ENCODE results near the gene PRR35. TPM values are rescaled to one million over a fixed set of nuclear protein-coding genes. Genes with fewer than 3 reads are reported as not detected.

Gene PRR35
- polyA plus RNA-seq, 1 donor (not counting 4 experiments of a cell fraction or from before 2014, with no cell fraction given): not detected

DNA sequence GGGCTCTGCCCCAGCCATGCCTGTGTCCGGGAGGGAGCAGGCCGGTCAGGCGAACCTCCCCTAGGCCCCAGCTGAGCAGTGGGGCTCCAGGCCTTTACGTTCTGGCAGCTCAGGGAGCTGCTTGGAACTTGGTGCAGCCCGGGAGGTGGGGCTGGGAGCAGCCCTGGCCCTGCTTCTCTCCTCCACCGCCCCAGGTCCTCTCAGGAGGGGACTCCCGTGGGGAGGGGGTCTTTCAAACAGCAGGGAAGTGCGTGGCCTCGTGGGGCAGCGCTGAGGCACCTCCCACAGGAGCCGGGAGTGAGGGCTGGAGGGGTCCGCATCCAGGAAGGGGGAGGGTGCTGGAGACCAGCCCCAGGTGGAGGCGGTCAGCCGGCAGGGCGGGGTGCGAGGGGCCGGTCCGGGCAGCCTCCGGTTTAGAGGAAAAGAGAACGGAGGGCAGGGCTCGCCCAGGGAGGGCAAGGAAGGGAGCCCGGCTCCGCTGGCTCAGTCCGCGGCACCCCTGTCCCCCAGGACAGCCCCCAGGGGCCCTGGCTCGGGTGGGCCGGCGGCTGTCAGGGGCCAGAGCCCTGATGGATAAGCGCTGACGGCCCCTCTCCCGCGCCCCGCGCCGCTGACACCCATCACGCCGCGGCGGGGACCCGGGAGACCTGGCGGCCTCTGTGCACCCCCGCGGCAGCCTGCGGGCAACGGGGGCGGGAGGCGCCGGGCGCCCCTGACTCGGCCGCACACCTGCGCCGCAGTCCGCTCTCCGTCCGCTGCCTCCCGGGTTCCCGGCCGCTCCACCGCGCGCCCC is 587 bp upstream of the PRR35 start:
- Histone ChIP-seq H3K27ac (ENCODE audit: control insufficient read depth, insufficient read depth, low read length) (no peak overlapping the region), H2AFZ (ENCODE audit: control insufficient read depth, low read length) (no peak overlapping the region), H3K4me3 (ENCODE audit: control insufficient read depth in 2 of 3, extremely low read depth in 1 of 3, insufficient read depth in 2 of 3, low read depth in 1 of 3, low read length in 3 of 3) (no peak overlapping the region), H3K9me1 (ENCODE audit: control insufficient read depth, extremely low read depth, insufficient read depth, low read length) (no peaks in the 10 kb centered on the region), H3K9me3 (ENCODE audit: control insufficient read depth, low read depth, low read length) (no peaks in the 10 kb centered on the region), H4K20me1 (ENCODE audit: control insufficient read depth, extremely low read depth, insufficient read depth, low read length) (no peaks in the 10 kb centered on the region), H3K79me2 (ENCODE audit: control insufficient read depth, insufficient read depth, low read length) (no peaks in the 10 kb centered on the region), H3K36me3 (ENCODE audit: control insufficient read depth in 2 of 2, extremely low read depth in 1 of 2, insufficient read depth in 2 of 2, low read length in 2 of 2) (no peaks in the 10 kb centered on the region), H3K27me3 (ENCODE audit: control insufficient read depth, extremely low read depth, insufficient read depth, low read length) (peaks cover 50% of the 10 kb centered on the region), H3K4me1 (ENCODE audit: control insufficient read depth, extremely low read depth, insufficient read depth, low read length) (peaks cover 10% of the 10 kb centered on the region), H3K4me2 (ENCODE audit: control insufficient read depth, extremely low read depth, insufficient read depth, low read depth, low read length) (no peak overlapping the region), H3K9ac (ENCODE audit: control insufficient read depth, extremely low read depth, insufficient read depth, low read length) (no peak overlapping the region)
- TF ChIP-seq, protein P1, sequence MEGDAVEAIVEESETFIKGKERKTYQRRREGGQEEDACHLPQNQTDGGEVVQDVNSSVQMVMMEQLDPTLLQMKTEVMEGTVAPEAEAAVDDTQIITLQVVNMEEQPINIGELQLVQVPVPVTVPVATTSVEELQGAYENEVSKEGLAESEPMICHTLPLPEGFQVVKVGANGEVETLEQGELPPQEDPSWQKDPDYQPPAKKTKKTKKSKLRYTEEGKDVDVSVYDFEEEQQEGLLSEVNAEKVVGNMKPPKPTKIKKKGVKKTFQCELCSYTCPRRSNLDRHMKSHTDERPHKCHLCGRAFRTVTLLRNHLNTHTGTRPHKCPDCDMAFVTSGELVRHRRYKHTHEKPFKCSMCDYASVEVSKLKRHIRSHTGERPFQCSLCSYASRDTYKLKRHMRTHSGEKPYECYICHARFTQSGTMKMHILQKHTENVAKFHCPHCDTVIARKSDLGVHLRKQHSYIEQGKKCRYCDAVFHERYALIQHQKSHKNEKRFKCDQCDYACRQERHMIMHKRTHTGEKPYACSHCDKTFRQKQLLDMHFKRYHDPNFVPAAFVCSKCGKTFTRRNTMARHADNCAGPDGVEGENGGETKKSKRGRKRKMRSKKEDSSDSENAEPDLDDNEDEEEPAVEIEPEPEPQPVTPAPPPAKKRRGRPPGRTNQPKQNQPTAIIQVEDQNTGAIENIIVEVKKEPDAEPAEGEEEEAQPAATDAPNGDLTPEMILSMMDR (optimal IDR thresholded peaks at IDR 0.05 in 1 of 3, IDR thresholded peaks at IDR 0.05 in 1 of 3, conservative IDR thresholded peaks at IDR 0.05 in 1 of 3; ENCODE audit: extremely low read depth in 1 of 3, insufficient read depth in 2 of 3, low read length in 3 of 3): no peak
- TF ChIP-seq EZH2 (IDR thresholded peaks at IDR 0.05; ENCODE audit: low read length): peak; percentile 99
- FAIRE-seq (no peak), DNase-seq (ENCODE audit: low read depth, low spot score) (no peak)
- dilution Hi-C loops (cut with MboI; ENCODE audit: extremely low pct_ligation_motif_present, low sequenced_read_pairs): no loop called here

DNA sequence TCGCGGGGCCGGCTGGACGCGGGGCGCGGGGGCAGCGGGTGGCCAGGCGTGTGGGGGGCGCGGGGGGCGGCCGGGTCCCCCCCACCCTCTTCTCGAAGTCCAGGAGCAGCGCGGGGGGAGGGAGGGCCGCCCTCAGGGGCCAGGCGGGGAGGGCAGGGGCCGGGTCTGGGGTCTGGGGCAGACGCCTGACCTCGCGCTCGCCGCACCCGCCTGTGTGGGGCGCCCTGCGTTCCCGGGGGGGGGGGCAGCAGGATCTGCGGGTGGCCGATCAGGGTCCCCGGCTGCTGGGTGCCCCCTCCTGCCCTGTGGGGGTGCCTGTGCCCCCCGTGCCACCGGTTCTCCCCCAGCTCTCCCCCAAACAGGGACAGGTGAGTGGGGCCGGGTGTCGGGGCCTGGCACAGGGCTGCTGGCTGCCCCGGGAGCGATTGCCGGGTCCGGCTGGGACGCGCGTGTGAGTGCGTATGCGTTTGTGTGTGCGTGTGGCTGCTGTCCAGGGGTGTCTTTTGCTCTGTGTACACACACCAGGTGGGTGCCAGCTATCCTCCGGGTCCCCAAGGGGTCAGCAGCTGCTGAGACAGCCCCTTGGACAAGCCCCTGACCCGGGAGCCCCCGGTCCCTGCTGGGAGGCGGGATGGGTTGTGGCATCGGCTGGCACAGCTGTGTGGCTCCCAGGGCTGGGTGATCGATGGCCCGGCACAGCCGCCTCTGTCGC is 663 bp downstream of the PRR35 start:
- FAIRE-seq (no peak), DNase-seq (ENCODE audit: low read depth, low spot score) (no peak)
- H3K36me3 ChIP-seq (ENCODE audit: control insufficient read depth in 2 of 2, extremely low read depth in 1 of 2, insufficient read depth in 2 of 2, low read length in 2 of 2): no peaks in the 10 kb centered on the region
- H3K4me3 ChIP-seq (ENCODE audit: control insufficient read depth in 2 of 3, extremely low read depth in 1 of 3, insufficient read depth in 2 of 3, low read depth in 1 of 3, low read length in 3 of 3): no peak overlapping the region
- H3K27ac ChIP-seq (ENCODE audit: control insufficient read depth, insufficient read depth, low read length): no peak overlapping the region
- dilution Hi-C loops (cut with MboI; ENCODE audit: extremely low pct_ligation_motif_present, low sequenced_read_pairs): no loop called here
- no peaks in the 10 kb centered on the region for H4K20me1 ChIP-seq (ENCODE audit: control insufficient read depth, extremely low read depth, insufficient read depth, low read length)
- no peaks in the 10 kb centered on the region for H3K9me1 ChIP-seq (ENCODE audit: control insufficient read depth, extremely low read depth, insufficient read depth, low read length)
- H3K27me3 ChIP-seq (ENCODE audit: control insufficient read depth, extremely low read depth, insufficient read depth, low read length): peaks cover 50% of the 10 kb centered on the region
- no peak overlapping the region for H3K9ac ChIP-seq (ENCODE audit: control insufficient read depth, extremely low read depth, insufficient read depth, low read length)
- no peak overlapping the region for H3K4me2 ChIP-seq (ENCODE audit: control insufficient read depth, extremely low read depth, insufficient read depth, low read depth, low read length)
- H3K4me1 ChIP-seq (ENCODE audit: control insufficient read depth, extremely low read depth, insufficient read depth, low read length): no peaks in the 10 kb centered on the region
- no peaks in the 10 kb centered on the region for H3K9me3 ChIP-seq (ENCODE audit: control insufficient read depth, low read depth, low read length)
- H3K79me2 ChIP-seq (ENCODE audit: control insufficient read depth, insufficient read depth, low read length): no peaks in the 10 kb centered on the region
- TF ChIP-seq, protein P1 (optimal IDR thresholded peaks at IDR 0.05 in 1 of 3, IDR thresholded peaks at IDR 0.05 in 1 of 3, conservative IDR thresholded peaks at IDR 0.05 in 1 of 3; ENCODE audit: extremely low read depth in 1 of 3, insufficient read depth in 2 of 3, low read length in 3 of 3): no peak
- peak; percentile 92 for TF ChIP-seq EZH2 (IDR thresholded peaks at IDR 0.05; ENCODE audit: low read length)
- no peak overlapping the region for H2AFZ ChIP-seq (ENCODE audit: control insufficient read depth, low read length)

Data from keratinocyte (primary cell).